Cerebellar cortex (tissue), 1 donor: ENCODE measurements around the gene TAF9B.
"Not testable (repeated sequence)": the region's sequence is repeated elsewhere in the genome, so short reads cannot be mapped to it uniquely, and the experiment has no call there.

Experiments used
- DNase-seq: peaks from one replicate; pipeline ENCODE4 v3.0.0-alpha.2; 2015; ENCODE audit warnings: low spot score

TAF9B gene

DNA sequence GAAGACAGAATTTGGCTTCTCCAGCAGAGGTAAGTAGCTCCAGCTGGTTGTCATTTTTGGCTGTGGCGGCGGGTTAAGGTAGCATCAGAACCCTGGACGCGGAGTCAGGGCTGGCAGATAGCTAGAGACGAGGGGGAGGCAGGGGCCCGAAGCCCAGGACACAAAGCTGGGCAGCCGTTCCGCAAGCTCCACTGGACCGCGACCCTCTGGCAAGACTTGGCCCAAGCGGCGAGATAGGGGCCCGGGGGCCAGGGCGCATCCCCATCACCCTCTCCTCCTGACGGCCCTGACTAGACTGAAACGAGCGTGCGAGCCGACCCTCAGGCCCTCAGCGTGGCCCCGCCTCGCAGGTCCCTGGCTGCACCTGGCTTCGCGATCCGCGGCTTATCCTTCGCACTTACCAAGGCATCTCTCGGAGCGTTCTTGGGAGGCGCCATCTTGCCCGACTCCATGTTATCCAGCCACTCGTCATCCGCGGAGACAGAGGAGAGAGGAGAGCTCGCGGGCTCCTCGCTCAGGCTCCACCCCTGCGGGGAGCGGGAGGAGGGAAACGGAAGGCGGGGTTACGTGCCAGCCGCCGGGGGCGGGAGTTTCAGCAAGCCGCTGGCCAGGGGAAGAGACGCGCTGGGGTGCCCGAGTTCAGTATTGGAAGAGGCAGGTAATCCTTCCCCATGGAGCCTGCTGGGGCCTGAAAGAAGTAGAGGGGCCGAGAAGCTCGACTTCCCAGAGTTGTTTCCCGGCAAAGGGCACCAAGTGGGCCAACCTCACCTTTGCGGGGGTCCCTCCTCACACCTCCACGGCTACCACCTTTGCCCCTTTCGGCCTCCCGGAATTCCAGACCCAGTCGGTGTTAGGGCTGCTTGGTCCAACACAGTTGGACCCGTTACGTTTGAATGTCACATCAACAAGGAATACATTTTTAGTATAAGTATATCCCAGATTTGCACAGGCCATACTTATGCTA is at the start of gene TAF9B:
TSS of gene TAF9B (minus strand) at position 491 of the 964 bp plus-strand sequence. CDS start at position 452, 39 bp downstream.
- peak; percentile 85 for DNase-seq

- DNase-seq: no peak
Measured at GRCh38 chrX:78182881-78183280, 43.4 kb upstream of the TAF9B start.

DNA sequence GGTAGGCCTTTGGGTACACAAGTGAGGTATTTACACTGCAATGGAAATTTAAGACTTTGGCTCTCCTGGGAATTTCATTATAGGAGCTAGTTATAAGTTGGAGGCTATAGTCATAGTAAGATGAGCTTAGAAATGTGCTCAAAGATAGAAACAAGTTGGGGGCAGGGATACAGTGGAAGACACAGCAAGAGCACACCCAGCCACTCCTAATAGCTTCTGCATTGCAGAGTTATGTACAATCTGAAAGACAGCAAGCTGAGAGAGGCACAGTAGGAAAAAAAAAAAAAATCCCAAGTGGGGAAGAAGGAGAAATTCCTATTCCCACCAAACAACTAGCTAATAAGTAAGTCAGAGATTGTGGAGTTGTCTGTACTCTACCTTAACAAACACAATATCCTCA is 41.9 kb upstream of the TAF9B start:
- DNase-seq: no peak

GRCh38 chrX:78168065-78168464 is 28.6 kb upstream of the TAF9B start:
- DNase-seq: no peak

GRCh38 chrX:78165425-78165824 is 26.0 kb upstream of the TAF9B start:
- no peak for DNase-seq

DNA sequence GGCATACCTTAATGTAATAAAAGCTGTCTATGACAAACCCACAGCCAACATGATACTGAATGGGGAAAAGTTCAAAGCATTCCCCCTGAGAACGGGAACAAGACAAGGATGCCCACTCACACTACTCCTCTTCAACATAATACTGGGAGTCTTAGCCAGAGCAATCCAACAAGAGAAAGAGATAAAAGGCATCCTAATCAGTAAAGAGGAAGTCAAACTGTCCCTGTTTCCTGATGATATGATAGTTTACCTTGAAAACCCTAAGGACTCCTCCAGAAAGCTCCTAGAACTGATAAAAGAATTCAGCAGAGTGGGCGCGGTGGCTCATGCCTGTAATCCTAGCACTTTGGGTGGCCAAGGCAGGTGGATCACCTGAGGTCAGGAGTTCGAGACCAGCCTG is 23.7 kb upstream of the TAF9B start:
- DNase-seq: not testable (repeated sequence)

GRCh38 chrX:78160711-78161110 is 21.3 kb upstream of the TAF9B start:
- not testable (repeated sequence) for DNase-seq

DNA sequence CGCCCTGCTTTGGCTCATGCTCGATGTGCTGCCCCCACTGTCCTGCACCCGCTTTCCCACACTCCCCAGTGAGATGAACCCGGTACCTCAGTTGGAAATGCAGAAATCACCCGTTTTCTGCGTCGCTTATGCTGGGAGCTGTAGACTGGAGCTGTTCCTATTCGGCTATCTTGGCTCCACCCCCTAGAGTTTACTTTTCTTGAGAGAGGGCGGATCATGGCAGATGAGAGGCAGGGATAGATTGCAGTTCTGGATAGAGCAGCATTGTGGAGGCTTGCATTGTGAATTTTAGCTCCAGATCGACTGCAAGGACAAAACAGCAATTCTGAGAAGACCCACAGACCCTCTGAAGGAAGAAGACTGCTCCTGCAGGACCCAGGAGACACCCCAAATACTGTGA is 18.4 kb upstream of the TAF9B start:
- not testable (repeated sequence) for DNase-seq

- not testable (repeated sequence) for DNase-seq
Measured at GRCh38 chrX:78157373-78157772, 17.9 kb upstream of the TAF9B start.

DNA sequence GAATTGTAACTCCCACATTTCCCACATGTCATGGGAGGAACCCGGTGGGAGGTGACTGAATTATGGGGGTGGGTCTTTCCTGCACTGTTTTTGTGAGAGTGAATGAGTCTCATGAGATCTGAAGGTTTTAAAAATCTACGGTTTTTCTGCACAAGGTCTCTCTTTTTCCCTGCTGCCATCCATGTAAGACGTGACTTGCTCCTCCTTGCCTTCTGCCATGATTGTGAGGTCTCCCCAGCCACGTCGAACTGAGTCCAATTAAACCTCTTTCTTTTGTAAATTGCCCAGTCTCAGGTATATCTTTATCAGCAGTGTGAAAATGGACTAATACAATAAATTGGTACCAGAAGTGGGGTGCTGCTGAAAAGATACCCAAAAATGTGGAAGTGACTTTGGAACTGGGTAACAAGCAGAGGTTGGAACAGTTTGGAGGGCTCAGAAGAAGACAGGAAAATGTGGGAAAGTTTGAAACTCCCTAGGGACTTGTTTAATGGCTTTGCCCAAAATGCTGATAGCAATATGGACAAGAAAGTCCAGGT is 7.6 kb upstream of the TAF9B start:
- DNase-seq: not testable (repeated sequence)

GRCh38 chrX:78140206-78140605 is 756 bp upstream of the TAF9B start:
- DNase-seq: no peak

DNA sequence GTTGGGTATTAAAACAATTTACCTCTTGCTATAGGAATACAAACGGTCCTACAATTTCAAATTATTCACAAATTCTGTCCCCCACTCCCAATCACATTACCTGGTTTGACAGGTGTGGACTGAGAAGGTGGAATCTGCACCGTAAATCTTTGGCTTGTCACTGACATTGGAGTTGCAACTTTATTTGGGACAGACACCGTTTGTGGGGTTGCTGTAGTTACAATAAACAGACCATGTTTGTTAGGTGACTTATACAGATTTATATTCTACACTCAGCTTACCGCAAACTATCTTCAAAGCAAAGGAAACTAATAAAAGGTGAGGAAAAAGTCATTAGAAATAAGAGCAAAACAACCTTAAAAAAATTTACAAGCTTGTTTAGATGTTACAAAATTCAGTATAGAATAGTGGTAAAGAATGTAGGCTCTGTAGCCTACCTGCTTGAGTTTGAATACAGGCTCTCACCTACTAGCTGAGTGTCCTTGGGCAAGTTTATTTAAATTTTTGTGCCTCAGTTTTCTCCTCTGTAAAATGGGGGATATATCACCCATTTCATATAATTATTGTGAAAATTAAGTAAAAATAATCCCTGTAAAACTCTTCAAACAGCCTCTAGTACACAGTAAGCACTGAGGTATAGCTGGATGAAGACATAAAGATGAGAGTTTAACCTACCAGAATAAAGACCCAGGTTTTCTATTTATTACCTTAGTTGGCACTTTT is 6.1 kb downstream of the TAF9B start:
- DNase-seq: no peak

GRCh38 chrX:78131117-78131516 is 8.3 kb downstream of the TAF9B start:
- DNase-seq: no peak

GRCh38 chrX:78130396-78130795 is 9.1 kb downstream of the TAF9B start:
- no peak for DNase-seq

DNA sequence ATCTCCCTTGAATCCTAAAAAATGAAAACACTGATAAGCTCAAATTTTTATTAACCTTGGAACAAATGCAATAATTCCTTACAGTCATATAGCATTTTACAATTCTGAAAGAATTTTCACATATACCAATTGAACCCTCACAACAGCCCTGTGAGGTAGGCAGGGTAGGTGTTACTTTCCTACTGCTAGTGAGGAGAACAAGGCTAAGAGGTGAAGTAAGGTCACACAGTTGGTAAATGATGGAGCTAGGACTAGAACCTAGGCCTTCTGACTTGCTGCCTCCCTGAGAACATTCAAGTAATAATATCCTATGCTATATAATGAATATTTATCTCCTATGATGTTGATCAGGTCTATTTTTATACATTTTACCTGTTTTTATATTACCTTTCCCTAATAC is 9.7 kb downstream of the TAF9B start:
- no peak for DNase-seq

DNA sequence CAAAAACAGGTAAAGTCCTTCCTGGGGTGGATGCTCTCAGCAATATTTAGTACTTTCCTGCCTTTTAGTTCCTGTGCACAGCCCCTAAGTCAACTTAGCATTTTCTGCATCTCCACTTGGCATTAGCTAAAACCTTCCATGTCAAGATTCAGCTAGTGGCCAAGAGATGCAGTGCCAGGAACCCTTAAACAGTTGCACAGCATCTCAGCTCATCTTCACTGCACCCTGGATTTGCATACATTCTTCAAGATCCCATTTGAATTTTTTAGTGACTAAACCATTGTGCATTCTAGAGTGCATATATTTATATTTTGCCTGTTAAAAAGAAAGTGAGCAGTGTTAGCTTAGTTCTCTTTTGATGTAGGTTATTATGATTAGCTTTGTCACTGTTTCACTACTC is 13.7 kb downstream of the TAF9B start:
- DNase-seq: not testable (repeated sequence)

DNA sequence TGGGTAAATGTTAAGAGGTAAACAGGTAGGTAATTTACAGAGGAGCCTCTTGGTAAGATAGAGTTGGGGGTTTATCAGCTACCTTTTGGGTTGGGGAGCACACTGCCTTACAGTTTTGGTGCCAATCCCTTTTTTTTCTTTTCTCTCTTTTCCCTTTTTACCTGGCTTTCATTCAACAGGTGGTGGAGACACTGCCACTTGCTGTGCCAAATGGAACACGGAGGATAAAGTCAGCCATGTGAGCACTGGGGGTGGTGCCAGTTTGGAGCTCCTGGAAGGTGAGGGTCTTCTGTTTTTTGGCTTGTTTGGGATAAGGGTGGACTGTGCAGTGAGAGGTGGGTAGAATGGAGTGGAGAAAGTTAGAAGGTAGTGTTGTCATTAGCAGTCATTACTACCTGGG is 14.3 kb downstream of the TAF9B start:
- DNase-seq: no peak

DNA sequence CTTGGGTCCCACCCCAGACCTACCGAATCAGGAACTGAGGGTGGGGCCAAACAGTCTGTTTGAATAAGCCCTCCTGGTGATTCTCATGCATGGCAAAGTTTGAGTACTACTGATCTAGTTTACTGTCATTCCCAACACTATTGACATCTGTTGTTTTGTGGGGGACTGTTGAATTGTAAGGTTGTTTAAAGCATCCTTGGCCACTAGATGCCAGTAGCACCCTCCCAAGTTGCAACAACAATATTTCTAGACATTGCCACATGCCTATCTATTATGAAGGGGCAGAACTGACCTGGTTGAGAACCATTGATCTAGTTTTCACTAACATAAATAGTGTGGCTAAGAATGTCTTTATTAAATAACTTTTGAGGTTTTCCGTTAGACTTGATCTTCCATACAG is 15.1 kb downstream of the TAF9B start:
- DNase-seq: no peak

DNA sequence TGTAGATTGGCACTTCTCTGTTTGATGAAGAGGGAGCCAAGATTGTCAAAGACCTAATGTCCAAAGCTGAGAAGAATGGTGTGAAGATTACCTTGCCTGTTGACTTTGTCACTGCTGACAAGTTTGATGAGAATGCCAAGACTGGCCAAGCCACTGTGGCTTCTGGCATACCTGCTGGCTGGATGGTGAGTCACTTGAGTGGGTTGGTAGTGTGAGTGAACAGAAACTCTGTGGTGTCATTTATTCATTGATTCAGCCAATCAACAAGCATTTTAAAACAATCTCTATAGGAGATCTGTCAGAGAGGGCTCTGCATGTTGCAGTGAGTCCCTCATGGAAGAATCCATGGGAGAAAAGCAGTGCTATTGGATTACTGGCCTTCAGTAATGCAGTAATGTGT is 16.3 kb downstream of the TAF9B start:
- no peak for DNase-seq

DNA sequence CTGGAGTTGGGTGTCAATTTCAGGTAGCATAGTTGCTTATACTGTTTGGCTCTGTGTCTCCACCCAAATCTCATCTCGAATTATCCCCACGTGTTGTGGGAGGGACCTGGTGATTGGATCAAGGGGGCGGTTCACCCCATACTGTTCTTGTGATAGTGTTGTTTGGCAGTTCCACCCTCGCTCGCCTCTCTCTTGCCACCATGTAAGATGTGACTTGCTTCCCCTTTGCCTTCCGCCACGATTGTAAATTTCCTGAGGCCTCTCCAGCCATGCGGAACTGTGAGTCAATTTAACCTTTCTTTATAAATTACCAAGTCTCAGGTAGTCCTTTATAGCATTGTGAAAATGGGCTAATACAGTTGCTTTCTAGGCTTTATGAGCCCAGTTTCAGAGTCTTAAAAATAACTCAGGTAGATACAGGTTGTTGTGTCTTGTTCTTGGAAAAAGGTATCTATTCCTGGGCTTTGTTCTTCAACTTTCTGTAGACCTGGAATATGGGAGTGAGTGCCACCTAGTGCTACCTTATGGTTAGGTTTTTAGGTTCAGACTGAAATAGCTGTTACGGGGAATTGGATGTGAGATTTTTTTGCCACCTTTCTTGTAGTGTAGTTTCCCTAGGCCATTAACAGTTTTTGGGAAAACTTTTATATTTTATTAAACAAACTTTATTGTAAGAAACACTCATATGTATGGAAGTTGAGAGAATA is 19.8 kb downstream of the TAF9B start:
- peak; percentile 24 for DNase-seq

- DNase-seq: no peak
Measured at GRCh38 chrX:78118628-78119027, 20.8 kb downstream of the TAF9B start.

- DNase-seq: no peak
Measured at GRCh38 chrX:78116766-78117165, 22.7 kb downstream of the TAF9B start.
